OCI-LY3 (cell line): ENCODE data around the gene MUS81.

Experiments
- CTCF ChIP-seq: fragments of 200-600, 300-600 bp; sonication (generic); IDR thresholded peaks from 2 replicates; pipeline ENCODE4 v1.5.1; 2014; ENCODE audit warnings: antibody characterized with exemption, low read length, low read depth
- EZH2phosphoT487 ChIP-seq: fragments of 200-600 bp; shearing (Covaris generic); IDR thresholded peaks from 2 replicates; pipeline ENCODE4 v1.6.1; 2018; ENCODE audit warnings: antibody characterized with exemption, mixed run types, low read depth

- TF ChIP-seq CTCF, result no peak
- no peak for TF ChIP-seq EZH2phosphoT487
Measured at GRCh38 chr11:65862941-65863888, 3.0 kb downstream of the MUS81 start.
